Endothelial cell of umbilical vein (primary cell): Measurements from ENCODE around the gene IGFL3. TPM values are rescaled to one million over a fixed set of nuclear protein-coding genes. Genes with fewer than 3 reads are reported as not detected.

Source experiments
- BruUV-seq: library from RNA; stranded (reverse); fragments of 400-500 nt; replicated peaks from 2 replicates; lab custom pipeline; 2021; lab: Mats Ljungman, UMichigan
- CTCF ChIA-PET: fragments of 300-600, 350-600 bp; sonication (Branson Sonifier 250); formaldehyde crosslinking; loops from one replicate; lab custom pipeline; 2021; ENCODE audit warnings: antibody characterized with exemption, inconsistent platforms; lab: Charles Lee
- POLR2A ChIA-PET: fragments of 300-600, 350-600 bp; sonication (Branson Sonifier 250); formaldehyde crosslinking; loops from one replicate; lab custom pipeline; 2021; ENCODE audit warnings: antibody characterized with exemption, inconsistent platforms; lab: Charles Lee
- DNase-seq: peaks from one replicate; pipeline ENCODE4 v3.0.0-alpha.2; 2011; ENCODE audit warnings: low read depth, low spot score
- FAIRE-seq: peaks from 2 replicates; lab custom pipeline; 2011; peaks lifted over from hg19 to GRCh38; lab: Jason Lieb, UNC
- H2AFZ ChIP-seq: 2 replicates; pipeline ENCODE4 v1.6.0; 2012; ENCODE audit warnings: low read depth, low read length, control low read depth, inconsistent platforms
- H3K27ac ChIP-seq: 2 replicates; pipeline ENCODE4 v1.5.1; 2011; ENCODE audit warnings: low read depth, mild to moderate bottlenecking, control low read depth, low read length, moderate library complexity; ENCODE audit not compliant: insufficient read depth
- H3K27me3 ChIP-seq, 2 experiments: 2 replicates each; pipeline versions ENCODE4 v1.6.0 to v1.6.1; 2011; ENCODE audit warnings: low read length in 2 of 2, mixed read lengths in 1 of 2; ENCODE audit not compliant: control insufficient read depth in 2 of 2, insufficient read depth in 2 of 2
- H3K36me3 ChIP-seq, 2 experiments: 2 replicates in 1 of 2; 3 replicates in 1 of 2; pipeline ENCODE4 v1.5.1; 2011; ENCODE audit warnings: low read length in 2 of 2, mild to moderate bottlenecking in 1 of 2, moderate library complexity in 1 of 2; ENCODE audit not compliant: control insufficient read depth in 2 of 2, insufficient read depth in 2 of 2; ENCODE audit errors: extremely low read depth in 1 of 2
- H3K4me1 ChIP-seq: 3 replicates; pipeline ENCODE4 v1.5.1; 2011; ENCODE audit warnings: mild to moderate bottlenecking, low read length; ENCODE audit not compliant: control insufficient read depth, insufficient read depth; ENCODE audit errors: extremely low read depth
- H3K4me2 ChIP-seq: 2 replicates; pipeline ENCODE4 v1.6.1; 2011; ENCODE audit warnings: low read length, control low read depth, mixed read lengths; ENCODE audit not compliant: insufficient read depth
- H3K4me3 ChIP-seq, 3 experiments: fragments of 200-600 bp in 1 of 3; sonication (generic), shearing (Covaris generic) in 1 of 3; replicated peaks in 1 of 3; 2 replicates each; pipeline ENCODE4 v1.5.1; 2011 to 2016; ENCODE audit warnings: control low read depth in 3 of 3, low read length in 3 of 3, mild to moderate bottlenecking in 2 of 3, inconsistent platforms in 1 of 3, low read depth in 1 of 3, moderate library complexity in 1 of 3; ENCODE audit not compliant: insufficient read depth in 1 of 3
- H3K79me2 ChIP-seq: 2 replicates; pipeline ENCODE4 v1.6.0; 2012; ENCODE audit warnings: low read length, inconsistent platforms; ENCODE audit not compliant: control insufficient read depth, insufficient read depth
- H3K9ac ChIP-seq: replicated peaks from 2 replicates; pipeline ENCODE3; 2011; ENCODE audit warnings: low read length, control low read depth; ENCODE audit not compliant: insufficient read depth; ENCODE audit errors: extremely low read depth
- H3K9me1 ChIP-seq: replicated peaks from 3 replicates; pipeline ENCODE4 v1.6.0; 2011; ENCODE audit warnings: mild to moderate bottlenecking, low read length; ENCODE audit not compliant: control insufficient read depth, insufficient read depth; ENCODE audit errors: extremely low read depth
- H3K9me3 ChIP-seq: replicated peaks from 2 replicates; pipeline ENCODE4 v1.5.1; 2012; ENCODE audit warnings: low read length, inconsistent platforms; ENCODE audit not compliant: control insufficient read depth, insufficient read depth
- H4K20me1 ChIP-seq: replicated peaks from 2 replicates; pipeline ENCODE3; 2011; ENCODE audit warnings: mild to moderate bottlenecking, low read length; ENCODE audit not compliant: control insufficient read depth, insufficient read depth; ENCODE audit errors: extremely low read depth
- EZH2 ChIP-seq: IDR thresholded peaks from 2 replicates; pipeline ENCODE4 v1.6.1; 2012; ENCODE audit warnings: borderline replicate concordance, low read depth, mild to moderate bottlenecking, moderate library complexity, low read length, inconsistent platforms; ENCODE audit not compliant: severe bottlenecking
- FOS ChIP-seq: IDR thresholded peaks from 2 replicates; pipeline ENCODE4 v1.6.1; 2011; ENCODE audit warnings: mild to moderate bottlenecking, low read length, moderate library complexity, borderline replicate concordance; ENCODE audit not compliant: insufficient read depth
- GATA2 ChIP-seq: IDR thresholded peaks from 2 replicates; pipeline ENCODE4 v1.7.0; 2011; ENCODE audit warnings: low read depth, mild to moderate bottlenecking, moderate library complexity, mixed read lengths, low read length; ENCODE audit not compliant: insufficient read length, insufficient read depth
- JUN ChIP-seq: IDR thresholded peaks from 2 replicates; pipeline ENCODE4 v1.6.1; 2011; ENCODE audit warnings: borderline replicate concordance, low read depth; ENCODE audit not compliant: insufficient read length, insufficient read depth
- MYC ChIP-seq: IDR thresholded peaks from one replicate; pipeline ENCODE4 v1.6.1; 2011; ENCODE audit warnings: mild to moderate bottlenecking, low read depth, low read length
- POLR2A ChIP-seq: IDR thresholded peaks from 2 replicates; pipeline ENCODE4 v1.6.1; 2012; ENCODE audit warnings: low read depth, mild to moderate bottlenecking, control low read depth, low read length
- POLR2AphosphoS5 ChIP-seq: IDR thresholded peaks from 2 replicates; pipeline ENCODE4 v1.6.1; 2012; ENCODE audit warnings: low read depth, mild to moderate bottlenecking, control low read depth, low read length, moderate library complexity; ENCODE audit not compliant: insufficient read depth
- dilution Hi-C: fragments of 300-500 bp; cut with MboI; formaldehyde crosslinking; loops from one replicate; pipeline ENCODE4 v1.15.0; 2019; ENCODE audit warnings: low sequenced_read_pairs; ENCODE audit not compliant: extremely low pct_ligation_motif_present
- intact Hi-C: fragments of 100-400 bp; cut with micrococcal nuclease; formaldehyde crosslinking; loops from one replicate; pipeline ENCODE4 v1.10.0; 2022
- polyA plus RNA-seq, 4 experiments: library from polyadenylated mRNA; depleted of rRNA in 3 of 4; stranded (reverse) in 3 of 4; unstranded in 1 of 4; fragments of >200 nt; gene quantifications; 2 replicates each; pipeline versions ENCODE4 v1.2.1 to v1.2.3, GENCODE V29; 2011 to 2012; ENCODE audit warnings: missing spikeins in 1 of 4
- total RNA-seq: library from RNA; stranded (reverse); gene quantifications from 2 replicates; pipeline ENCODE4 v1.2.3, GENCODE V29; 2021
- TF ChIP-seq, protein P1 (sequence below), 2 donors: IDR thresholded peaks; 1 replicate in 1 of 2; 2 replicates in 1 of 2; pipeline ENCODE4 v1.5.1; 2011; ENCODE audit warnings: low read length in 2 of 2, mild to moderate bottlenecking in 2 of 2, moderate library complexity in 2 of 2, control low read depth in 1 of 2, inconsistent platforms in 1 of 2, low read depth in 1 of 2; ENCODE audit not compliant: insufficient read depth in 1 of 2; ENCODE audit errors: extremely low read depth in 1 of 2
- TF ChIP-seq, protein P2 (sequence below): IDR thresholded peaks from 2 replicates; pipeline ENCODE4 v1.6.1; 2011; ENCODE audit not compliant: insufficient read depth, insufficient read length

The IGFL3 gene
- total and polyA plus RNA-seq, 2 donors (not counting 3 experiments of a cell fraction or from before 2014, with no cell fraction given) = not detected

DNA sequence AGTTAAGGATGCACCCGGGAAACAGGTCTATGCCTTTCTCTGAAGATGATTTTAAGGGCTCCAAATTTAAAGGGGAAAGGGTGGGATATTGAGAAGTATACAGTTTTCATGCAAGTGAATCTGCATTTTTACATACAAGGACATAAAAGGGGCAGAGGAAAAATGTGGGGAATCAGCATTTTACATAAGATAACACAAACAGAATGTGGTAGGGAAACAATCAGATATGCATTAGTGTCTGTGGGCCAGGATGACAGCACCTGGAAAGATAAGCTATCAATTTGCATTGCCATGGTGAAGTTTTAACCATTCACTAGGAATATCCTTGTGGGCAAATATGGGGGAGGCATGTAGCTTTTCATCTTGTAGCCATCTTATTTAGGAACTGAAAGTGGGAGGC, 24.1 kb downstream of the IGFL3 start:
- Histone ChIP-seq H3K27me3 (peaks cover 7 to 17% of the 10 kb centered on the region in 2 experiments), H3K9me3 (no peaks in the 10 kb centered on the region), H3K27ac (no peak overlapping the region), H3K9me1 (no peaks in the 10 kb centered on the region), H3K9ac (no peak overlapping the region), H3K4me1 (no peaks in the 10 kb centered on the region), H4K20me1 (no peaks in the 10 kb centered on the region), H3K4me2 (no peak overlapping the region), H3K4me3 (no peak overlapping the region), H3K79me2 (no peaks in the 10 kb centered on the region), H2AFZ (no peak overlapping the region), H3K36me3 (no peaks in the 10 kb centered on the region)
- FAIRE-seq = no peak
- BruUV-seq = no TSS peak
- intact Hi-C loops (no loop called here), dilution Hi-C loops (no loop called here)
- TF ChIP-seq FOS = no peak
- TF ChIP-seq, protein P1, sequence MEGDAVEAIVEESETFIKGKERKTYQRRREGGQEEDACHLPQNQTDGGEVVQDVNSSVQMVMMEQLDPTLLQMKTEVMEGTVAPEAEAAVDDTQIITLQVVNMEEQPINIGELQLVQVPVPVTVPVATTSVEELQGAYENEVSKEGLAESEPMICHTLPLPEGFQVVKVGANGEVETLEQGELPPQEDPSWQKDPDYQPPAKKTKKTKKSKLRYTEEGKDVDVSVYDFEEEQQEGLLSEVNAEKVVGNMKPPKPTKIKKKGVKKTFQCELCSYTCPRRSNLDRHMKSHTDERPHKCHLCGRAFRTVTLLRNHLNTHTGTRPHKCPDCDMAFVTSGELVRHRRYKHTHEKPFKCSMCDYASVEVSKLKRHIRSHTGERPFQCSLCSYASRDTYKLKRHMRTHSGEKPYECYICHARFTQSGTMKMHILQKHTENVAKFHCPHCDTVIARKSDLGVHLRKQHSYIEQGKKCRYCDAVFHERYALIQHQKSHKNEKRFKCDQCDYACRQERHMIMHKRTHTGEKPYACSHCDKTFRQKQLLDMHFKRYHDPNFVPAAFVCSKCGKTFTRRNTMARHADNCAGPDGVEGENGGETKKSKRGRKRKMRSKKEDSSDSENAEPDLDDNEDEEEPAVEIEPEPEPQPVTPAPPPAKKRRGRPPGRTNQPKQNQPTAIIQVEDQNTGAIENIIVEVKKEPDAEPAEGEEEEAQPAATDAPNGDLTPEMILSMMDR (IDR thresholded peaks at IDR 0.05; ENCODE audit: extremely low read depth in 1 of 2, insufficient read depth in 1 of 2, low read depth in 1 of 2, low read length in 2 of 2) = no peak
- TF ChIP-seq POLR2A = no peak
- DNase-seq = no peak
- POLR2A ChIA-PET = no interaction called here
- CTCF ChIA-PET = interaction anchor here (1.2 kb wide), 1 partner anchor 22 kb away, joined by 3 read pairs; no protein-coding TSS in a partner anchor

DNA sequence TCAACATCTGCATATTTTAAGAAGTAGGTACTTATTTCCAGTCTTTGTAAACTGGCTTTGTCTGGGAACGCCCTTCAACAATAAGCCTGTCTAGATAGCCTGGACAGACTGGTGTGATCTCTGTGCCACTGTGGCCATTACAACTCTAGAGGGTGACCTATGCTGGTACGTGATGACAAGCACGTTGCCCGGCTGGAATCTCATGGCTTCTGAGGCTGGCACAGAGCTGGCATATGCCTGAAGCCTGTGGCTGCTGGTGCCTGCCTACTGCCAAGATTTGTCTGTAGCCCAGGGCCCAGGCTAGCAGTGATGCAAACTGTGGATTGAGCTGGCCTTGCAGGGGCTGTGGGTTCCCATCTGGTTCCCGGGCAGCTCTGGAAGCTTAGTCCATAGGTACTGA, 34.0 kb downstream of the IGFL3 start:
- TF ChIP-seq MYC (no peak), GATA2 (no peak), EZH2 (no peak), POLR2A (no peak), FOS (no peak), JUN (no peak), POLR2AphosphoS5 (no peak)
- TF ChIP-seq, protein P1 (IDR thresholded peaks at IDR 0.05; ENCODE audit: extremely low read depth in 1 of 2, insufficient read depth in 1 of 2, low read depth in 1 of 2, low read length in 2 of 2) = no peak
- TF ChIP-seq, protein P2, sequence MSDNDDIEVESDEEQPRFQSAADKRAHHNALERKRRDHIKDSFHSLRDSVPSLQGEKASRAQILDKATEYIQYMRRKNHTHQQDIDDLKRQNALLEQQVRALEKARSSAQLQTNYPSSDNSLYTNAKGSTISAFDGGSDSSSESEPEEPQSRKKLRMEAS = no peak
- H3K9ac ChIP-seq = no peak overlapping the region
- no TSS peak for BruUV-seq
- H3K36me3 ChIP-seq = no peaks in the 10 kb centered on the region
- intact Hi-C loops = no loop called here
- no peak overlapping the region for H2AFZ ChIP-seq
- H4K20me1 ChIP-seq = no peaks in the 10 kb centered on the region
- FAIRE-seq = no peak
- dilution Hi-C loops = no loop called here
- CTCF ChIA-PET = interaction anchor here (1.0 to 2.7 kb wide), 4 partner anchors 12 to 426 kb away, joined by 3 to 9 read pairs (median 4); no protein-coding TSS in a partner anchor
- H3K4me3 ChIP-seq = no peak overlapping the region
- H3K27me3 ChIP-seq = peaks cover 22 to 55% of the 10 kb centered on the region in 2 experiments
- DNase-seq = no peak
- no peaks in the 10 kb centered on the region for H3K9me1 ChIP-seq
- POLR2A ChIA-PET = no interaction called here
- H3K27ac ChIP-seq = no peak overlapping the region
- no peak overlapping the region for H3K4me2 ChIP-seq
- H3K4me1 ChIP-seq = no peaks in the 10 kb centered on the region
- H3K79me2 ChIP-seq = no peaks in the 10 kb centered on the region
- H3K9me3 ChIP-seq = no peaks in the 10 kb centered on the region
